Endodermal cell (in vitro differentiated cells): ENCODE measurements around the gene ANKRD27. TPM values are rescaled to one million over a fixed set of nuclear protein-coding genes. Genes with fewer than 3 reads are reported as not detected.
"Not testable (repeated sequence)": the region's sequence is repeated elsewhere in the genome, so short reads cannot be mapped to it uniquely, and the experiment has no call there.

ENCODE experiments used
- DNase-seq: peaks from one replicate; pipeline ENCODE4 v3.0.0-alpha.2; 2017
- H3K27ac ChIP-seq: 2 replicates; pipeline ENCODE4 v1.5.1; 2013; ENCODE audit warnings: mild to moderate bottlenecking, low read depth, low read length, moderate library complexity
- H3K27me3 ChIP-seq: 2 replicates; pipeline ENCODE4 v1.6.1; 2013; ENCODE audit warnings: mild to moderate bottlenecking, low read length, moderate library complexity; ENCODE audit not compliant: insufficient read depth, control insufficient read depth, poor library complexity, severe bottlenecking
- H3K36me3 ChIP-seq: 2 replicates; pipeline ENCODE4 v1.7.0; 2013; ENCODE audit warnings: mild to moderate bottlenecking, low read length, moderate library complexity; ENCODE audit not compliant: control insufficient read depth, insufficient read depth
- H3K4me1 ChIP-seq: one replicate; pipeline ENCODE4 v1.7.0; 2013; ENCODE audit warnings: low read length; ENCODE audit not compliant: control insufficient read depth, insufficient read depth
- H3K4me3 ChIP-seq: 2 replicates; pipeline ENCODE4 v1.5.1; 2013; ENCODE audit warnings: mild to moderate bottlenecking, low read length, moderate library complexity
- H3K9ac ChIP-seq: 2 replicates; pipeline ENCODE4 v1.6.1; 2013; ENCODE audit warnings: mild to moderate bottlenecking, low read length, moderate library complexity; ENCODE audit not compliant: poor library complexity, severe bottlenecking; ENCODE audit errors: extremely low read depth
- H3K9me3 ChIP-seq: 2 replicates; pipeline ENCODE4 v1.6.1; 2013; ENCODE audit warnings: mild to moderate bottlenecking, low read length, moderate library complexity; ENCODE audit not compliant: control insufficient read depth
- H3K27ac Mint-ChIP-seq: 2 replicates; pipeline ENCODE4 v1.8.0; 2020; ENCODE audit warnings: mixed read lengths
- H3K27me3 Mint-ChIP-seq: 2 replicates; pipeline ENCODE4 v1.8.0; 2021; ENCODE audit warnings: mild to moderate bottlenecking, mixed read lengths; ENCODE audit not compliant: insufficient read depth
- H3K36me3 Mint-ChIP-seq: 2 replicates; pipeline ENCODE4 v1.8.0; 2020; ENCODE audit warnings: low read depth, mixed read lengths
- H3K4me1 Mint-ChIP-seq: 2 replicates; pipeline ENCODE4 v1.8.0; 2020; ENCODE audit warnings: mixed read lengths
- H3K4me3 Mint-ChIP-seq: 2 replicates; pipeline ENCODE4 v1.8.0; 2020; ENCODE audit warnings: mild to moderate bottlenecking, moderate library complexity, mixed read lengths
- H3K9me3 Mint-ChIP-seq: 2 replicates; pipeline ENCODE4 v1.8.0; 2020; ENCODE audit warnings: mild to moderate bottlenecking, mixed read lengths
- CTCF ChIP-seq: fragments of 200-600 bp; sonication (generic); conservative IDR thresholded peaks from 2 replicates; pipeline ENCODE4 v1.5.0; 2021; ENCODE audit warnings: antibody characterized with exemption, mild to moderate bottlenecking
- WGBS, 2 experiments: methylation state at CpG; one replicate each; pipeline versions ENCODE4 v1.1.5 to v1.1.7; 2013; ENCODE audit warnings: missing lambda C conversion rate in 2 of 2, mixed read lengths in 1 of 2; ENCODE audit not compliant: insufficient coverage in 1 of 2, insufficient read length in 1 of 2; 5-methylcytosine and 5-hydroxymethylcytosine counted together
- total RNA-seq, 2 donors: library from RNA; stranded (reverse); fragmentation: NEBNext Ultra II Directional in 1 of 2; extraction: Animal tissue kit (Norgen Biotek cat#: 25700) in 1 of 2; gene quantifications; 2 replicates in 1 of 2; 3 replicates in 1 of 2; pipeline ENCODE4 v1.2.1, GENCODE V29; 2021

The ANKRD27 gene
- total RNA-seq, 2 donors from 2014 or later: 35.1 to 35.9 TPM

- no peak overlapping the region for H3K27ac Mint-ChIP-seq
- TF ChIP-seq CTCF: no peak
- H3K36me3 ChIP-seq: peaks cover 4% of the 10 kb centered on the region
- H3K4me1 ChIP-seq: no peaks in the 10 kb centered on the region
- H3K9ac ChIP-seq: no peak overlapping the region
- H3K4me3 ChIP-seq: no peak overlapping the region
- H3K27me3 ChIP-seq: no peaks in the 10 kb centered on the region
- no peaks in the 10 kb centered on the region for H3K27me3 Mint-ChIP-seq
- H3K9me3 ChIP-seq: no peaks in the 10 kb centered on the region
- no peak overlapping the region for H3K27ac ChIP-seq
- peaks cover 28% of the 10 kb centered on the region for H3K36me3 Mint-ChIP-seq
- no peak for DNase-seq
- H3K9me3 Mint-ChIP-seq: no peaks in the 10 kb centered on the region
- 97 to 99% methylated on average over 6 of the region's 6 CpGs for WGBS, 2 experiments
- peaks cover 12% of the 10 kb centered on the region for H3K4me1 Mint-ChIP-seq
- H3K4me3 Mint-ChIP-seq: no peak overlapping the region
These were observed 36.8 kb upstream of the ANKRD27 start for GRCh38 chr19:32711747-32712146.

- Histone ChIP-seq H3K4me1 (no peaks in the 10 kb centered on the region), H3K27ac (no peak overlapping the region), H3K36me3 (peaks cover 4% of the 10 kb centered on the region), H3K9ac (no peak overlapping the region), H3K27me3 (no peaks in the 10 kb centered on the region), H3K9me3 (peaks cover 23% of the 10 kb centered on the region), H3K4me3 (no peak overlapping the region)
- no peak overlapping the region for H3K27ac Mint-ChIP-seq
- peaks cover 18% of the 10 kb centered on the region for H3K9me3 Mint-ChIP-seq
- no peak overlapping the region for H3K4me3 Mint-ChIP-seq
- peaks cover 15% of the 10 kb centered on the region for H3K4me1 Mint-ChIP-seq
- H3K27me3 Mint-ChIP-seq: peaks cover 3% of the 10 kb centered on the region
- no peak for TF ChIP-seq CTCF
- peaks cover 36% of the 10 kb centered on the region for H3K36me3 Mint-ChIP-seq
- DNase-seq: no peak
- 90% methylated on average over 4 to 5 of the region's 5 CpGs for WGBS, 2 experiments
These were observed 34.1 kb upstream of the ANKRD27 start for GRCh38 chr19:32709032-32709431.

- WGBS, 2 experiments: 98 to 100% methylated on average over 2 to 3 of the region's 3 CpGs
These were observed 33.5 kb upstream of the ANKRD27 start for GRCh38 chr19:32708457-32708856.

GRCh38 chr19:32704006-32704405, 29.0 kb upstream of the ANKRD27 start:
- not testable (repeated sequence) for DNase-seq, H3K27me3 ChIP-seq, H3K36me3 ChIP-seq, H3K4me1 ChIP-seq, H3K27ac ChIP-seq, H3K9ac ChIP-seq, H3K27ac Mint-ChIP-seq, H3K4me3 Mint-ChIP-seq
- Mint-ChIP-seq H3K9me3 (peaks cover 48% of the 10 kb centered on the region), H3K36me3 (peaks cover 42% of the 10 kb centered on the region), H3K27me3 (peaks cover 11% of the 10 kb centered on the region), H3K4me1 (peaks cover 25% of the 10 kb centered on the region)
- Histone ChIP-seq H3K4me3 (peak overlapping the region; percentile 58), H3K9me3 (peaks cover 49% of the 10 kb centered on the region)
- WGBS, 2 experiments: 90 to 100% methylated on average over 2 of the region's 2 CpGs

More at GRCh38 chr19:32708457-32708856, 33.5 kb upstream of the ANKRD27 start:
- H3K27ac ChIP-seq: no peak overlapping the region
- Mint-ChIP-seq H3K27ac (peak overlapping the region; percentile 58), H3K36me3 (peaks cover 39% of the 10 kb centered on the region), H3K4me1 (peaks cover 15% of the 10 kb centered on the region), H3K9me3 (peaks cover 23% of the 10 kb centered on the region), H3K4me3 (no peak overlapping the region), H3K27me3 (peaks cover 3% of the 10 kb centered on the region)
- DNase-seq: no peak
- peaks cover 28% of the 10 kb centered on the region for H3K9me3 ChIP-seq
- H3K27me3 ChIP-seq: no peaks in the 10 kb centered on the region
- peaks cover 4% of the 10 kb centered on the region for H3K36me3 ChIP-seq
- TF ChIP-seq CTCF: no peak
- H3K9ac ChIP-seq: no peak overlapping the region
- H3K4me1 ChIP-seq: no peaks in the 10 kb centered on the region
- no peak overlapping the region for H3K4me3 ChIP-seq
